ENCODE data around the gene C9orf43.

DNA sequence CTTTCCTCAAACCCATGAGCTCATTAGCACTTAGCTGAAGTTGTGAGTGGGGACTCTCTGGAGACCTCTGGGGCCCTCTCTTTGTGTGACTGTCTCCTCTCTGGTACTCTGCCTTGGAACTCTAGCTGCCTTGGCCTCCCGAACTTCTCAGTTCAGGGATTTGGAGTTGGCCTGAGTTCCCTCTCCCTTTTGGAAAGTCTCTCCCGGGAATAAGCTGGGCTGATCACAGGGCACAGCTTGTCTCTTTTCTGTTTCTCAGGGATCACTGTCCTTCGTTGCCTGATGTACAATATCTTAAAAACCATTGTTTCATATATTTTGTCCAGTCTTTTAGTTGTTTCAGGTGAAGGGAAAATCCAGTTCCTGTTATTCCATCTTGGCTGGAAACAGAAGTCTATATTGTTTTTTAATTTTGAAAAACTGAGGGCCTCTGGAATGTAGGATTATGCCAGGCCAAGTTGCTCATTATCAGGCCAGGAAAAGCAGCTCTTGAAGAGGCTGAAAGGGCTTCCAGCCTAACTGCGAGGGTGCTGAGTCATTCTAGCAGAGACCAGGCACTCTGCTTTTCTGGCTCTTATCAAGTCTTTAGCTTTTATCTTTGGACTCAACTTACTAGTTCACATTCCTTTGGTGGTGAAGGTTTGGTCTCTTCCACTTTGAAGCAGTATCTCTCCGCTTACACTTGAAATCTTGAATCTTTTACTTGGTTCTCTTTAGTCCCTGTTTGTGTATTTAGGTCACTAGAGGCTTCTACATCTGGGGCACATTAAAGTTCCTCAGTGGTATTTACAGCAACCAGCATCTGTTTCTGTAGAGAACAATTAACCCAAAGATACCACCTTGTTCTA, 44.6 kb downstream of the C9orf43 start:
- TF ChIP-seq, protein P1, sequence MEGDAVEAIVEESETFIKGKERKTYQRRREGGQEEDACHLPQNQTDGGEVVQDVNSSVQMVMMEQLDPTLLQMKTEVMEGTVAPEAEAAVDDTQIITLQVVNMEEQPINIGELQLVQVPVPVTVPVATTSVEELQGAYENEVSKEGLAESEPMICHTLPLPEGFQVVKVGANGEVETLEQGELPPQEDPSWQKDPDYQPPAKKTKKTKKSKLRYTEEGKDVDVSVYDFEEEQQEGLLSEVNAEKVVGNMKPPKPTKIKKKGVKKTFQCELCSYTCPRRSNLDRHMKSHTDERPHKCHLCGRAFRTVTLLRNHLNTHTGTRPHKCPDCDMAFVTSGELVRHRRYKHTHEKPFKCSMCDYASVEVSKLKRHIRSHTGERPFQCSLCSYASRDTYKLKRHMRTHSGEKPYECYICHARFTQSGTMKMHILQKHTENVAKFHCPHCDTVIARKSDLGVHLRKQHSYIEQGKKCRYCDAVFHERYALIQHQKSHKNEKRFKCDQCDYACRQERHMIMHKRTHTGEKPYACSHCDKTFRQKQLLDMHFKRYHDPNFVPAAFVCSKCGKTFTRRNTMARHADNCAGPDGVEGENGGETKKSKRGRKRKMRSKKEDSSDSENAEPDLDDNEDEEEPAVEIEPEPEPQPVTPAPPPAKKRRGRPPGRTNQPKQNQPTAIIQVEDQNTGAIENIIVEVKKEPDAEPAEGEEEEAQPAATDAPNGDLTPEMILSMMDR (conservative IDR thresholded peaks at IDR 0.05 in 1 of 2, IDR thresholded peaks at IDR 0.05 in 1 of 2; ENCODE audit: extremely low read depth in 1 of 2, insufficient read depth in 1 of 2, low read depth in 1 of 2, low read length in 2 of 2), result no peak
- TF ChIP-seq EZH2 (IDR thresholded peaks at IDR 0.05; ENCODE audit: borderline replicate concordance, low read length), result no peak

All from mammary epithelial cell (primary cell).